Endothelial cell of umbilical vein (primary cell): ENCODE data around the gene GPS1.

Source experiments
- EZH2 ChIP-seq: IDR thresholded peaks from 2 replicates; pipeline ENCODE4 v1.6.1; 2012; ENCODE audit warnings: borderline replicate concordance, low read depth, mild to moderate bottlenecking, moderate library complexity, low read length, inconsistent platforms; ENCODE audit not compliant: severe bottlenecking
- FOS ChIP-seq: IDR thresholded peaks from 2 replicates; pipeline ENCODE4 v1.6.1; 2011; ENCODE audit warnings: mild to moderate bottlenecking, low read length, moderate library complexity, borderline replicate concordance; ENCODE audit not compliant: insufficient read depth
- MYC ChIP-seq: IDR thresholded peaks from one replicate; pipeline ENCODE4 v1.6.1; 2011; ENCODE audit warnings: mild to moderate bottlenecking, low read depth, low read length
- POLR2A ChIP-seq: IDR thresholded peaks from 2 replicates; pipeline ENCODE4 v1.6.1; 2012; ENCODE audit warnings: low read depth, mild to moderate bottlenecking, control low read depth, low read length
- POLR2AphosphoS5 ChIP-seq: IDR thresholded peaks from 2 replicates; pipeline ENCODE4 v1.6.1; 2012; ENCODE audit warnings: low read depth, mild to moderate bottlenecking, control low read depth, low read length, moderate library complexity; ENCODE audit not compliant: insufficient read depth
- TF ChIP-seq, protein P1 (sequence below), 2 donors: IDR thresholded peaks; 1 replicate in 1 of 2; 2 replicates in 1 of 2; pipeline ENCODE4 v1.5.1; 2011; ENCODE audit warnings: low read length in 2 of 2, mild to moderate bottlenecking in 2 of 2, moderate library complexity in 2 of 2, control low read depth in 1 of 2, inconsistent platforms in 1 of 2, low read depth in 1 of 2; ENCODE audit not compliant: insufficient read depth in 1 of 2; ENCODE audit errors: extremely low read depth in 1 of 2

DNA sequence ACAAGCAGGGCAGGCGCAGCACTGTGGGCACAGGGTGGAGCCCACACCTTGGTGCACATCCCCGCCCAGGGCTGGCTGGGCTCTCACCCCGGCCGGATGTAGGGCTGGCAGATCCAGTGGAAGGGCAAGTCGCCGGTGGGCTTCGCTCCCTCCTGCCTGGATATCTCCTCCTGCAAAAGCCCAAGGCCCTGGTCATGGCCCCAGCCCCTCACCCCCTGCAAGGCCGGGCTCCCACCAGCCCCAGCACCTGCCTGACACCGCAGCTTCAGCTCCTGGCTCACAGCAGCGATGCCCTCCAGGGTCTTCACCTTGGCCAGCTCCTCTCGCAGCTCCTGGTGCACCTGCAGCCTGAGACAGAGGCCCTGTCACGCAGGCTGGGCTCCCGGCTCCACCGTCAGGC is 8.9 kb downstream of the GPS1 start:
- TF ChIP-seq FOS (no peak), EZH2 (no peak), POLR2A (no peak), MYC (no peak), POLR2AphosphoS5 (no peak)
- TF ChIP-seq, protein P1, sequence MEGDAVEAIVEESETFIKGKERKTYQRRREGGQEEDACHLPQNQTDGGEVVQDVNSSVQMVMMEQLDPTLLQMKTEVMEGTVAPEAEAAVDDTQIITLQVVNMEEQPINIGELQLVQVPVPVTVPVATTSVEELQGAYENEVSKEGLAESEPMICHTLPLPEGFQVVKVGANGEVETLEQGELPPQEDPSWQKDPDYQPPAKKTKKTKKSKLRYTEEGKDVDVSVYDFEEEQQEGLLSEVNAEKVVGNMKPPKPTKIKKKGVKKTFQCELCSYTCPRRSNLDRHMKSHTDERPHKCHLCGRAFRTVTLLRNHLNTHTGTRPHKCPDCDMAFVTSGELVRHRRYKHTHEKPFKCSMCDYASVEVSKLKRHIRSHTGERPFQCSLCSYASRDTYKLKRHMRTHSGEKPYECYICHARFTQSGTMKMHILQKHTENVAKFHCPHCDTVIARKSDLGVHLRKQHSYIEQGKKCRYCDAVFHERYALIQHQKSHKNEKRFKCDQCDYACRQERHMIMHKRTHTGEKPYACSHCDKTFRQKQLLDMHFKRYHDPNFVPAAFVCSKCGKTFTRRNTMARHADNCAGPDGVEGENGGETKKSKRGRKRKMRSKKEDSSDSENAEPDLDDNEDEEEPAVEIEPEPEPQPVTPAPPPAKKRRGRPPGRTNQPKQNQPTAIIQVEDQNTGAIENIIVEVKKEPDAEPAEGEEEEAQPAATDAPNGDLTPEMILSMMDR (IDR thresholded peaks at IDR 0.05; ENCODE audit: extremely low read depth in 1 of 2, insufficient read depth in 1 of 2, low read depth in 1 of 2, low read length in 2 of 2): no peak
